Subcutaneous adipose tissue (tissue), 4 donors: ENCODE data around the gene SCRN3. TPM values are rescaled to one million over a fixed set of nuclear protein-coding genes. Genes with fewer than 3 reads are reported as not detected.

ENCODE experiments used
- total RNA-seq, 4 donors: library from RNA; depleted of rRNA; stranded (reverse); fragments of >200 nt; gene quantifications; one replicate each; pipeline ENCODE4 v1.1.0, GENCODE V29; 2016
- TF ChIP-seq, protein P1 (sequence below): fragments of 450-650 bp; IDR thresholded peaks from one replicate; pipeline ENCODE4 v1.5.1; 2016; ENCODE audit warnings: low read depth, mild to moderate bottlenecking, control low read depth, antibody characterized with exemption, moderate library complexity

SCRN3 gene
- total RNA-seq = 10 to 100 TPM; 18.3 to 21.8 (median 21.2) TPM

GRCh38 chr2:174395284-174395968 lies at the start of gene SCRN3:
Gene SCRN3, plus strand, starts transcription at chr2:174395730. Its CDS starts 2,554 bp downstream, at chr2:174398284.
- TF ChIP-seq, protein P1, sequence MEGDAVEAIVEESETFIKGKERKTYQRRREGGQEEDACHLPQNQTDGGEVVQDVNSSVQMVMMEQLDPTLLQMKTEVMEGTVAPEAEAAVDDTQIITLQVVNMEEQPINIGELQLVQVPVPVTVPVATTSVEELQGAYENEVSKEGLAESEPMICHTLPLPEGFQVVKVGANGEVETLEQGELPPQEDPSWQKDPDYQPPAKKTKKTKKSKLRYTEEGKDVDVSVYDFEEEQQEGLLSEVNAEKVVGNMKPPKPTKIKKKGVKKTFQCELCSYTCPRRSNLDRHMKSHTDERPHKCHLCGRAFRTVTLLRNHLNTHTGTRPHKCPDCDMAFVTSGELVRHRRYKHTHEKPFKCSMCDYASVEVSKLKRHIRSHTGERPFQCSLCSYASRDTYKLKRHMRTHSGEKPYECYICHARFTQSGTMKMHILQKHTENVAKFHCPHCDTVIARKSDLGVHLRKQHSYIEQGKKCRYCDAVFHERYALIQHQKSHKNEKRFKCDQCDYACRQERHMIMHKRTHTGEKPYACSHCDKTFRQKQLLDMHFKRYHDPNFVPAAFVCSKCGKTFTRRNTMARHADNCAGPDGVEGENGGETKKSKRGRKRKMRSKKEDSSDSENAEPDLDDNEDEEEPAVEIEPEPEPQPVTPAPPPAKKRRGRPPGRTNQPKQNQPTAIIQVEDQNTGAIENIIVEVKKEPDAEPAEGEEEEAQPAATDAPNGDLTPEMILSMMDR = no peak

DNA sequence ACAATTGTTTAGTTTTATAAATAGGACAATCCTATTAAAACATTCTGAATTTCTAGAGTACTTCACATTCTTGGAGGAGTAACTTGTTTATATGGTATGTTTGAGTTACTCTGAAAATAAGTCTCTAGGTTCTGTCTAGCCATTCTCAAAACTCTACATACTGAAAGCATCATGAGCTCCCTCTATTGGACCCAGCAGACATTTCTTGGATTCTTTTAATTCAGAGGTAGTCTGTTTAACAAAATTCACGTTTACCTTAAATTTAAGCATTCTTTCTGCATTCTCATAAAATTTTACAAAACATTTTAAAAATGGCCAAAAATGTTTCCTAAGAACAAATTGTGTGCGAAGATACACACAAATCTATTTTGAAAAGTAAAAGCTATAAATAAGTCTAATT lies 45.5 kb upstream of the SCRN3 start:
- TF ChIP-seq, protein P1 = no peak

DNA sequence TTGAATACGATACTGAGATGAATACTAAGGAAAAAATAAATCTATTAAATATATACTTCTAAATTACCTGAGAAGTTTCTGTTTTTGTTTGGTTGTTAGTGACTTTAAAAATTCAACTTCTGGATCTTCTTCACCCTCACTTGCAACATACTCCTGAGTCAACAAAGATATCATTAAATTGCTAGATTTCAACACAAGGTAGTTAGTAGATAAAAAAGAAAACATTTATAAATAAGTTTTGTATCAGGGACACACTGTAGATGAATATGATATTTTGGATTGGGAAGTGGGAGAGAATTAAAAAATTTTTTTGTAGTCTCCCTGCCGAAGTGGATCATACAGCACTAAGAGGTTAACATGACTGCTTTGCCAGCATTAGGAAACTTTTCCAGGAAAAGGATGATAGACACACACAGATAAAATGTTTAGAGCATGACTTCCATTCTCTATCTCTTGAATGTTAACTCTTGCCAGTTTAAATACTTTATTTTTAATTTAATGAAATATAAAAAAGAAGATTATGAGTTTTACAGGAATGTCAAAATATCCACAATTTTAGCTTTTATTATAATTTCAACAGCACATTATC lies 44.8 kb upstream of the SCRN3 start:
- TF ChIP-seq, protein P1 = no peak

DNA sequence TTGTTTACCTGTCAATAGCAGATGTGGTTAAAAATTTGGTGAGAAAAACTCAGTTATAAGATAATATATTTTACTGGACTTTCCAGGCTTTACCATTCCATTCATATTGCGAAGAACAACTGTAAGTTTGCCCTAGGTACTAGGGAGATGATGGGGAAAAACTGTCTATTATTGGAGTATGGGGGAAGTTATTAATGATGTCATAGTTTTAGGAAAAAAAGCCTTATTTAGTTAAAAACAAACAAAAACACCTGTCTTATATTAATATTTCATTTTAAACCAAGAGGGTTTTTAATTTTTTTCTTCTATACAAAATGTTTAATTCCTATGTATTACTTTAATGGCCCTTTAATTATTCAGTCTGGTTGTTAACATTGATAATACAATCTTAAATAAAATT lies 42.5 kb upstream of the SCRN3 start:
- TF ChIP-seq, protein P1 = no peak

DNA sequence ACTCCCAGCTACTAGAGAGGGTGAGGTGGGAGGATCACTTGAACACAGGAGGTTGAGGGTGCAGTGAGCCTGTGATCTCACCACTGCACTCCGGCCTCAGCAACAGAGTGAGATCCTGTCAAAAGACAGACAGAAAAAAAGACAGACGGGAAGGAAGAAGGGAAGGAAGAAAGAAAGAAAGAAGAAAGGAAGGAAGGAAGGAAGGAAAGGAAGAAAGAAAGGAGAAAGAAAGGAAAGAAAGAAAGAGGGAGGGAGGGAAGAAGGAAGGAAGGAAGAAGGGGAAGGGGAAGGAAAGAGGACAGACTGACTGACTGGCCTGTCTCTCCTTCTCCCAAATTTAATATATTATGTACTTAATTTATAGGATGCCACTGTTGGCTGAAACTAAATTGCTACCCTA lies 39.2 kb upstream of the SCRN3 start:
- TF ChIP-seq, protein P1 = no peak

- TF ChIP-seq, protein P1 = no peak
Measured at GRCh38 chr2:174362949-174363348, 32.6 kb upstream of the SCRN3 start.

DNA sequence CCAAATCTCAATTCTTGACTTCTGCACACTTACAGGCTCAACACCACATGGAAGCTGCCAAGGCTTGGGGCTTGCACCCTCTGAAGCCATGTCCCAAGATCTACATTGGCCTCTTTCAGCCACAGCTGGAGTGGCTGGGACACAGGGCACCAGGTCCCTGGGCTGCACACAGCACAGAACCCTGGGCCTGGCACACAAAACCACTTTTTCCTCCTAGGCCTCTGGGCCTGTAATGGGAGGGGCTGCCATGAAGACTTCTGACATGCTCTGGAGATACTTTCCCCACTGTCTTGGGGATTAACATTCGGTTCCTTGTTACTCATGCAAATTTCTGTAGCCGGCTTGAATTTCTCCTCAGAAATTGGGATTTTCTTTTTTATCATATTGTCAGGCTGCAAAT lies 30.9 kb upstream of the SCRN3 start:
- TF ChIP-seq, protein P1 = no peak
